NCI-H1694 (cell line): Measurements from ENCODE around the gene SMPD3.
"Not testable (repeated sequence)": the region's sequence is repeated elsewhere in the genome, so short reads cannot be mapped to it uniquely, and the experiment has no call there.

ENCODE experiments used
- DNase-seq: peaks from one replicate; lab custom pipeline; 2025; lab: John Stamatoyannopoulos, UW

Gene SMPD3

DNA sequence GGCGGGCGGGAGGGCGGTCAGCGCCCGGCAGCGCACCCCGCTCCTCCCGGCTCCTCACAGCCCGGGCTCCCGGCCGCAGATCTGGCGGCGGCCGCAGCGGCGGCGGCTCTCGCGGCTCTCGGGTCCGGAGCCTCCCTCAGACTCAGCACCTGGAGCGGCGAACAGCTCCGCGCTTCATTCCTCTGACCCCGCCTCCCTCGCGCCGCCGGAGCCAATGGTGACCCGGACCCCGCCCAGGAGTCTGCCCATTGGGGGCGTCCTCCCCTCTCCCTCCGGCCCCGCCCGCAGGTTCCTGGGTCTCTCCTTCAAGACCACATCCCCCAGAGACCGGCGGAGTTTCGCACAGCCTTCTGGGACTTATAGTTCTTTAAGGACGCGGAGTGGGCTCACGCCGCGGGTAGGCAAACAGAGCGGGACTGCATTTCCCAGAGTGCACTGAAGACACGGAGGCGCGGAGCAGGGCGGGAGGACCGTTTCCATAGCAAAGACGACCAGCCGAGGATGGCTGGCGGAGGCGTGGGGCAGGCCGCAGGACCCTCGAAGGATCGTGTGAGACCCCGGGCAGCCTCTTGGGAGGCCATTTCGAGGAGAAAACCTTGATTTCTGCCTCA is at the start of gene SMPD3:
Gene SMPD3, minus strand, starts transcription at position 149 of the 611 bp plus-strand sequence. CDS start 76,327 bp downstream, outside the sequence.
- peak; percentile 99 for DNase-seq

DNA sequence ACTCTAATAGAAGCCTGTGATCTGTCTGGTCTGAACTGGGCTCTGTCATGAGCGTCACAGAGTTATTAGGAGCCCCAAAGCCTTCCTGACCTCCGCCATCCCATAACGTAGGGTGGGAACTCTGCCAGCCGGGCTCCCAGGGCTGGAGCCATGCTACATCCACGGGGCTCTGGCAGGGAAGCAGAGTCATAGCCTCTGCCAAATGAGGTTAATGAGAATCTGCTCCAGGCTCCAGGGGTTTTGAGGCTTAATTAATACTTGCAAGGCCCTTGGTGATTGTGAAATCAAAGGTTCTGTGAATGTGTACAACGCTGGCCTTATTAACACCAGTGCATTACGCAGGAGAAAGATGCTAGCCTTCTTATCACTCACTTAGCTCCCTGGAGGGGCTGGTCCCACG is 48.4 kb upstream of the SMPD3 start:
- DNase-seq = no peak

DNA sequence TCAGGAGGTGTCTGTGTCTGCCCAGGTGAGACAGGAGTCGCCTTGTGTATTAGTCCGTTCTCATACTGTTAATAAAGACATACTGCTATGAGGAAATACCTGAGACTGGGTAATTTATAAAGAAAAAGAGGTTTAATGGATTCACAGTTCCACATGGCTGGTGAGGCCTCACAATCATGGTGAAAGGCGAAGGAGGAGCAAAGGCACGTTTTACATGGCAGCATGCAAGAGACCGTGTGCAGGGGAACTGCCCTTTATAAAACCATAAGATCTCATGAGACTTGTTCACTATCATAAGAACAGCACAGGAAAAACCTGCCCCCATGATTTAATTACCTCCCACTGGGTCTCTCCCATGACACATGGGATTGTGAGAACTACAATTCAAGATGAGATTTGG is 46.0 kb upstream of the SMPD3 start:
- not testable (repeated sequence) for DNase-seq

DNA sequence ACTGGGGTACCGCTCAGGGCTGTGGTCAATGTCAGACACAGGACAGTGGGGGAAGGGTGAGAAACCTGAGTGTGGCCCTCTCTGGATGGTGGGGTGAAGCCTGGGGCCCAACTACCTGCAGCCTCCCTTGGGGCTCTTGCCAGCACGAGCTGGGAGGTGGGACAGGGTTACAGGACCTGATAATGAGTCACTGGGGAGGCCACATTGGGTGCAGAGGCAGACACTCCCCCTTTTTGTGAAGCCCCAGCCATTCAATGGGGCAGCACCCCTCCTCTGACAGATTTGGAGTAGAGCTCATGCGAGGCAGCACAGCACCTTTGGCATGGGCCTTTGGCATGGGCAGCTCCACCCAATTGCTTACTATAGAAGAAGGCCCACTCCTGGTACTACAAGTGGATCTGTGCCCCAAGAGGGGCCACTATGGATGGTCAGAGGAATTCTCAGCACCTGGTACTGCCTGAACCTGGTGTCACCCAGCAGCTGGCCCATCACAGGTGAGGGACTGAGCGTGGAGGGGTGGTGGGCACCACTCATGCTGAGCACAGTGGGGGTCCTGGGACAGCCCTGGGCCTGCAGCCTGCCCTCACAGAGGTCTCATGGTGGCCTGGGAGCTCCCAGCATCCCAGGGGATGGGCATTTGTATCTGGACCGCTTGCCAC is 45.2 kb upstream of the SMPD3 start:
- no peak for DNase-seq

DNA sequence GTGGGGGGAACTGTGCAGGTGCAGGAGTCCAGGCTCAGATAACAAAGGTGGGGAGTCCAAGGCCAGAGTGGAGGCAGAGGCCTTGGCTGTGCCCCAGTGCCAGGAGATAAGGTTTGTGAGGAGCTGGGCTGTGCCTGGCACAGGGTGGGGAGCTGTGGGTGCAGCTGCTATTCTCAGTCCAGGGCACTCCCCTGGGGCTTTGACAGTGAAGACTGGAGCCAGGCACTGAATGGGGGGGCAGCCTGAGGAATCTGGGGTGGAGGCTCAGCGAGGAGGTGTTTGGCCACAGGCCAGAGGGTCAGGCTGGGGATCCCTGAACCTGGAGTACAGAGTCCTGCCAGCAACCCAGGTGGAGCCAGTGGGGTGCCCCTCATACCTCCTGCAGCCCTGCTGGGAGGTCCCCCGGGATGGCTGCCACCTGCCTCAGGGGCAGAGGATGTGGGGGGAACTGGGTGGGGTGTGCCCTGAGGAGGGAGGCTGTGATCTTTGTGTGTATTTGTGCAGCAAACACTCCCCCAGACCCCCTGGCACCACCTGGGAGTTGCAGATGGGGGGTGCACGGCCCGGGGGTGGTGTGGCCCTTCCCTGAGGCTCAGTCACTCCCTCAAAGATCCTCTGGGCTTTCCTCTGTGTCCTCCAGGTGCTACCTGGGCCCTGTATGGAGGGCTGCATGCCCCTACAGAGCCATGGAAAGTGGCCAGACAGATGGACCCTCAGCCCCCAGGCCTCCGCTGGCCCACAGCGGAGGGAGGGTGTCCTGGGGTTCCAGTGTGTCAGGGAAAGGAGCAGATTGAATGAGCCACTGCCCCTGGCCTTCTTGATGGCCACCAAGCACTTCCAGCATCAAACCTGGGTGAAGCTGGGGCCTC is 44.5 kb upstream of the SMPD3 start:
- DNase-seq = no peak

DNA sequence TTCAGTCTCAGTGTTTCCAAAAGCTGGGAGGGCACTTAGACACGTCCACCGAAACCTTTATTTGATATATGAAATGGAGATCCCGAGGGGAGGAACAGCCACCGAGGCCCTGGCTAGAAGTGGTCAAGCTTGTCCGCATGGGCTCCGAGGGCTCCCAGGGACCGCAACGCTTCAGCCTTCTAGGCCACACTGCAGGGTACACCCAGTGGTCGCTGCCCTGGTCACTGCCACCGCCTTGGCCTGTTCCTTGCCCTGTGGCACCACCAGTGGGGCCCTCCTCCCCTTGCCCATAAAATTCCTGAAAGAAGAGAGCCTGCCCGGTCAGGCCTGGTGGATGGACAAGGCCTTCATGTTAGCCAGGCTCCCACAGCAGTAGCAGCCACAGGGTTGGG is 43.8 kb upstream of the SMPD3 start:
- no peak for DNase-seq

DNA sequence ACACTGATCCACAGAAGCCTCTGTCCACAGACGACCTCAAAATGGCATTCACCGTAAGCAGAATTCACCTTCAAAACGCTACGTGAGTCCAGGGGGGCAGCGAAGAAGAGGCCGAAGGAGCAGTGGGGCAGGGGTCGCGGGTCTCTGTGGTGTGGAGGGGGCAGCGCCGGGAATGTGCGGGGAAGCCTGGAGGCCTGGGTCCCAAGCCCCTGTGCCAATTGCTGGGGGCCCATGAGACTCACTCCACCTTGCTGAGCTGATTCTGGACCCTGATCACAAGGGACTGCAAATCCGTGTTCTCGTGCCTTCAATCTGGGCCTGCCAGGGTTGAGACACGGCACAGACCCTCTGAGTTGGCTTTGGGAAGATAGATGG is 43.3 kb upstream of the SMPD3 start:
- DNase-seq = no peak

DNA sequence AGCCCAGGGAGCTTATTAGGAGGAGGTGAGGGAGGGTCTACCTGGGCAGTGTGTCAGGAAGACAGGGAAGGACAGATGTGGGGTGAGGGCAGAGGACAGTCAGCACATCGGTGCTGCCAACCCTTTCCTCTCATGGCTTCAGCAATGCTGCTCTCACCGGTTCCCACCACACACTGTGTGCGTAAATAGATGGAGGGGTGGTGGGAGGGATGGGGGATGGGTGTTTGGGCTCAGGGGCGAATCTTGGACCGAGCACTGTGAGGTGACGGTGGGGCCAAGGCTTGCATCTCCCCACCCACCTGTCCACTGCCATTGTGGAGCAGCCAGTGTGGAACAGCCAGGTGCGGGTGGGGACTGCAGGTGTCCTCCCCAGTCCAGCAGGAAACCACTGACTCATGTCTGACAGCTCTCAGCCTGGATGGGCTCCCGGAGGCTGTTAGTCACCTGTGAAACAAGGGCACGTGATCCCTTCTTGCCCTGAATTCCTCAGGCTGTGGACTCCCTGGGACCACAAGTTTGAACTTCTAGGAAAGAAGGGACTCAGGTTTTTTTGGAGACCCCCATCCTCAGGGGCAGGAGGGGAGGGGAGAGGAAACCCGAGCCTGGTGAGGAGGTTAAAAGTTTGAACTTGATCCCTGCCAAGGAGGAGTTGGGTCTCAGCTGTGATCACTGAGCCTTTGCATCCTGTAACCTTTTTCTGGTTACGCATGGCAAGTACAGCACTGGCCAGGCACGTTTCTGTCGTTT is 42.7 kb upstream of the SMPD3 start:
- DNase-seq = no peak

DNA sequence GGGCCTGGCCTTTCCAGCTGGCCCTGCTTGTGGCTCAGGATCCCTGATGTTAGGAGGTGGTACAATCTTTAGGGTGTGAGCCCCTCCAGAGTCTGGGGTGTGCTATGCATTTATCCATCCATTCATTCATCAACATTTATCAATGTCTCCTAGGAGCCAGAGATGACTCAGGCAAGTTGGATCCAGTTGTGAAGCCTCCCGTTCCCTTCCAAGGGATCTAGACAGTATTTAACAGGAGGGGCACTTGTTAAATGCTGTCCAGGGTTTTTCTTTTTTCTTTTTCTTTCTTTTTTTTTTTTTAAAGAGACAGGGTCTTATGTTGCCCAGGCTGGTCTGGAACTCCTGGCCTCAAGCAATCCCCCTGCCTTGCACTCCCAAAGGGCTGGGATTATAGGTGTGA is 42.0 kb upstream of the SMPD3 start:
- no peak for DNase-seq

DNA sequence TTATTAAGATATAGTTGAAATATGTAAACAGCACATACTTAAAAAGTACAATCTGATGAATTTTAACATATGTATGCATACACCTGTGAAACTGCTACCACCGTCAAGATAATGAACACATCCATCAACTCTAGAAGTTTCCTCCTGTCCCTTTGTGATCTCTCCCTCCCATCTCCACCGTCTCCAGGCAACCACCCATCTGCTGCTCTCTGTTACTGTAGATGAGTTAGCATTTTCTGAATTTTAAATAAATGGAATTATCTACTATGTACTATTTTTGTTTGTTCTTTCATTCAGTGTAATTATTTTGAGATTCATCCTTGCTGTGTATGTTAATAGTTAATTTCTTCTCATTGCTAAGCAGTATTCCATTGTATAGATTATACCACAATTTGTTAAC is 40.2 kb upstream of the SMPD3 start:
- no peak for DNase-seq

DNA sequence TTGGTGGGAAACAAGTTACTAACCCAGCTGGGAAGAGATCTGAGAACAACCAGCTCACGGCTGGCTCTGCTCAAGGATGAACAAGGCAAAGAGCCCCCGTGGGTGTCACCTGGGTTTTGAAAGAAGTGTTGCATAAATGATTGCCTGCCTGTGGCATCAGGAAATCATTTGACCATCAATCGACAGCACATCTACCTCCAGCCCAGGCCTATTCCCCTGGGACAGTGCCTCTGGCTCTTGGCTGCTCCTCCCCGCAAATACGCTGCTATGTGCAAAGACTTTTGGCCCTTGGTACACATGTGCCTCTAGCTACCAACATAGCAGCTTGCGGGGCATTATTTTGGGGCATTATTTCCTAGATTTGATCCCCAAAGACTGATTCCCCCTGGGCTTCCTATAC is 39.4 kb upstream of the SMPD3 start:
- DNase-seq = no peak

DNA sequence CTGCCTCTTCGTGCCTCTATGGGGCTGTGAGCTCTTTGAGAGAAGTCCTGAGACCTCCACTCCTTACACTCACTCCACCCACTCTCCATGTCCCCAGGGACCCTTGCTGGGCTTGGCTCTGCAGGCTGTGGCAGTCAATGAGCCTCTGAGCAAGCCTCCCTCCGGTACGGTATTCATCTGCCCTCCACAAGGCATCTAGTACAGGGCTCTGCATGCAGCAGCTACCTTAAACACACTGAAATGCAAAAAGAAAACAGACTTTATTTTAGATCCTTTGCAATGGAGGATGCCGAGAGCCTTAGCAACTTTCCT is 38.9 kb upstream of the SMPD3 start:
- no peak for DNase-seq

DNA sequence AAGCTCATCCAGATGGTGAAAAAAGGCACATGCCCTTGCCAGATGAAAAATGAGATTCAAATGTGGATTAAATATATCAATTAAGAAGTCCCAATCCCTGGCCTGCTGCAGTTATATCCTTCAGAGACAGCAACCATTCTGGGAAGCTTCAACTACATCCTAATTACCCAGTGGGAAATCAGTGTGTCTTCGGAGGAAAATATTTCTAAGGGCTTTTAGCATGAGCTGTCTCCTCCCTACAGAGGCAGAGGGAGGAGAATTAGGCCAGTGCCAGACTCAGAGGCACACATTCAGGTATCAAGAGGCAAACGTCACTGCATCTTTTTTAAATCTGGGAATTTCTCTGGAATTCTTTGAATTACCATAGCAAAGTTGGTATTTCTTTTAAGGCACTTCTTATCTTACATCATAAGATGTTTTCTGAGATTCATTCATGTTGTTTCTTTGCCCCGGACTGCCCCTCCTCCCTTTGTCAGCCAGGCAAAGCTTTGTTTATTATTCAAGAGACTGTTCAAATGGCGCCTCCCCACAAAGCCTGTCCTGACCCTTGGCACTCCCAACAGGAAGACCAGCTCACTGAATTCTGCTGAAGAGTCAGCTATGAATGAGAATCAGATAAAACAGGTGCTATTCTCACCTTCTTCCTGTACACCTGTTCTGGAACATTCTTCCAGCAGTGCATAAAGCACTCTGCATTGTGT is 38.3 kb upstream of the SMPD3 start:
- no peak for DNase-seq

DNA sequence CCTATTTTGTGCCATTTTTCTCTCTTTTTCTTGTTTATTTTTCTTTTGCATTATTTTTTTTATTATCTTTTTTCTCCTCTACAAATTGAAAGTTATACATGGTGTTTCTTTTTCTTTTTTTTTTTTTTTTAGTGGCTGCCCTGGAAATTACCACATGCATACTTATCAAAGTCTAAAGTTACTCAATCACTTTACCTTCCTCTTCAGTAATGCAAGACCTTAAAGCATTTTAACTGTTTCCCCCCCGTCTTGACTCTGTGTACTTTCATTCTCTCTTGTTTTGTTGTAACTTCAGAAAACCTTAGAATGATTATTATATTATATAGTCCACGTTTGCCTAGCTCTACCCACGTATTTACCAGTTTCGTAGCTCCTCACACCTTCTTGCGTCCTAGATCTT is 33.3 kb upstream of the SMPD3 start:
- no peak for DNase-seq

DNA sequence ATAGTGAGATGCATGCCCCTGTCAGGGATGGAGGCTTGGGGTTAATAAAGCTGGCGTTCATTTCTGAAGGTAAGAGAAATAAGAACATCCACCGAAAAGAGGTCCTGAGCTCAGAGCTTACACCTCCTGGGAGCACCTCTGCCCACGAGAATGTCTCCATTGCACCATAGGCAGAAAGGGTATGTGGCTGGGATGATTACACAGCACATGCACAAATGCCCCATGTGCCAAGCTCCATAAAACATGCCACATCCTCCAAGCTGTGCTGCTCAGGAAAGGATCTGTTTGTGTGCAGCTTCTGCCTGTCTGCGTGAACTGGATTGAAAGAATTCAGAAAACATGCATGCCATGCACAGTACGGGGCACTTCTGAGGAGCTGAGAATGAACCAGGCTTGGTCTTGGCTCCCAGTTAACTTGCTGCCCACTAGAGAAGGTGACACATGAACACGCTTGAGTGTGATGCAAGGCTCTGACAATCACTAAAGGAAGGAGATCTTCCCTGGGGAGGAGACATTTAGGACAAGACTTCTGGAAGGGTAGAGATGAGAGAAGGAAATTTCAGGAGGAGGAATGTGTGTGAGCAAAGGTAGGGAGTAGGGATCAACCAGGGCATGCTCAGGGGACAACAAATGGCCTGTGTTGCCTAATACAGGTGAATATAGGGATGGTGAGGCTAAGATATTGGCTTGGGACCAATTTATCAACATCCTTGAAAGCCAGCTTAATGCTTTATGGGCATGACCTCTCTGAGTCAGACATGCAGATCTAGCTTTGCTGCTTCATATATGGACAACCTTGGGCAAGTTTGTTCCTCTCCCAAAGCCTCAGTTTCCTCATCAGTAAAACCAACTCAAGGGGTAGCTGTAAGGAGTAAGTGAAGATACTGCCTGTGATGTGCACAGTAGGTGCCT is 32.0 kb upstream of the SMPD3 start:
- no peak for DNase-seq

DNA sequence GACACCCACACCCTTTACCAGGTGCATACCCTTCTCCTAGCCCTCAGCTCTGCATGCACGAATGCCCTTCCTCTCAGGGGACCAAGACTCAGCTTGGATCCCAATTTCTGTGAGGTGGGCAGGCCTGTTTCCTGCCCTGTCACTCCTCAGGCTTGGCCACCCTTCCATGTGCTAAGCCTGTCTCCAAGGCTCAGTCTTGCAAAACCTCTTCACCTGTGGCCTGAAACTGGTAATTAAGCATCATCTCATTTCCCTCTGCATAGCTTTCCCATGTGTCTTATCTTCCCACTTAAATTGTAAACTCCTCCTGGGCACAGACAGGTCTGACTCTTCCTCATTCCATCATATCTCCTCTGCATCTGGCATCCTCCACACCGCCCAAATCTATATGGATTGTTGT is 31.0 kb upstream of the SMPD3 start:
- no peak for DNase-seq

DNA sequence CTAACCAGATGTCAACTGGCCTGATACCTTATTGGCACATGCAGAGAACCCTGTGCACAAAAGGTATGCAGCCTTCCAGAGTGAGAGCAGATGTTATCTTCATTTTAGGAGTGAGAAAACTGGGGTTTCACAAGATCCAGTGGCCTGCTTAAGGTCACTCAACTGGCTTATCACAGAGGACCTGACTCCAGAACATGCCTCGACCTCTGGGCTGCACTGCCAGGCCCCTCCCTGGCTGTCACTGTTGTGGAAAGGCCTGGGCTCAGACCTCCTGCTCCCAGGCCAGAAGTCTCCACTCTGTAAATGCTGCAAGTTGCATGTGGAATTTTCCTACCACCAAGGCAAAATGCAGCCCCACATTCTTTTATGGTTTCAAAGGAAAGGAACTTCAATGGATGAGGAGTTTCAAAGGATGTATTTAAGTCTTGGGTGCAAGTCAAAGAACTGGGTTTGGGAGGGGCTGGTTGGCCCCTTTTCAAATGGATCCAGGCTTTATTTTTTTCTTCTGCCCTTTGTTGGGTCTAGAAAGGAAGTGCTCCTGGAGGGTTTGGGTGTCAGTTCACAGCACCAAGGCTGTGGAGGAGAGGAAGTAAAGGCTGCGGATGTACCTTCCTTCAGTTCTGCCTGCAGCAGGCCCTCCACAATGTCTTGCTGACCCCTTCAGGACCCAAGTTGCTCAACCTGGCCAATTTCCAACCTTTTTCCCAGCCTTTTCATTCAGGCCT is 30.4 kb upstream of the SMPD3 start:
- no peak for DNase-seq

DNA sequence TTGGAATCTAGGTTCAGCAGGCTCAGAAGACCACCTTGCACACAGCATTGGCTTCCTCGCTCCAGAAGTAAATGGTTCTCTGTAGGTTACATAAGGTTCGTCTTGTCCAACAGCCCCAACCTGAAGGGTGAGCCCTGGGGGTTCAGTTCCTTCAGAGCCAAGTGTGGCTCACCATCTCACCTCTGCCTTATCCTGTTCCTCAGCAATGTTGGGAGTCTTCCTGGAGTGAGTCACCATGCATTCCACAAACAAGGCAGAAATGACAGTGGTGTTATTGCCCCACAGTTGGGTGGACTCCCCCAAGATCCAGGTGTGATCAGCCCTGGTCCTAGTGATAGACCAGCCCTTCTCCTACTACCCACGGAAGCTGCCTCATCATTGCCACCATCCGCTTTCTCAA is 26.8 kb upstream of the SMPD3 start:
- no peak for DNase-seq

DNA sequence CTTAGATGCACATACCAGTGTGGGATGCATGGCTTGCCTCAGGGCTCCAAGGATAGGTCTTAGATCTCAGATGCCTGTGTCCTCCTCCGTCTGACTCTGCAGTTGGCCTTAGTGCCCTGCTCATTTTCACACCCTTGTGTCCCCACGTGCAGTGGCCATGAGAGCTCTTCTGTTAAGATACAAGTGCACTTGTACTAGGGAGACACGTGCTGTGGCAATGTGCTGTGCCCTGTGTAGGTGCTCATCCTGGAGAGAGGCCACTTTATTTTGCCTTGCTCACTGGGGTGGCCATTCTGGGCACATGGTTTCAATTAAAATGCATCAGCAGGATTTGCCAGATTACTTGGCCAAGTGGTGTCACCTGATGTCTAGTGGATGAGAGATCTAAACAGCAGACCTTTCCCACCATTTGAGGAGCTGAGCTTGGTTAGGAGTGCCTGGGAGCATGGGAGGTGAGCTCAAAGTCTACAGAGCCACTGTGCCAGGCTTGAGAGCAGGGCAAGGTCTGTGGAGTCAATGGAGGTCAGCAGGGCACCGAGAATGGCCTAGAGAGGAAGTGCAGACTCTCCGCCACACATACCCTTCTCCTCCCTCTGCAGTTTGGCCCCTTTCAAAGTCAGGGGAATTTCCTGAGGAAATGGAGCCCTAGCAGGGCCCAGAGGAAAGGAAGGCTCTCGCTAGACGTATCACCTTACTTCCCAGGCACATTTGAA is 25.2 kb upstream of the SMPD3 start:
- no peak for DNase-seq

DNA sequence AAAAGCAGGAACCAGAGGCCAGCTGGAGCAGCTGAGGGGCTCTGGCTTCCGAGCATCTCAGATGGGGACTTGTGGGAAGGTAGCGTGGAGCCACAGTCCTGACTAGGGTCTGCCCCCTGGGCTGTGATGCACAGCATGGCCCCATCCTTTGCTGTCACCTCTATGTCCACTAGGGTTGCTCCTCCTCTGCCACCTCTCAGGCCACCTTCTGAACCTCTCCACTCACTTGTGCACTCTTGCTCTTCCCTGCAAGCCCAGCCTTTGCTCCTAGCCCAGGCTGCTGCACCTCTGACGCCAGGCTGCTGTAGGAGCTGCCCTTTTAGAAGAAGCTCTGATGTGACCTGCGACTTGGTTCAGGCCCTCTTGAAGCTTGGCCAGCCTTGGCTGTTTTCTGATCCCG is 24.3 kb upstream of the SMPD3 start:
- DNase-seq = no peak
